SK-N-MC (cell line): ENCODE data around the gene VEGFD.
A peak's percentile ranks its signal among the peaks of the same experiment; 100 is the strongest.

Source experiments
- DNase-seq: peaks from one replicate; pipeline ENCODE4 v3.0.0-alpha.2; 2011; ENCODE audit warnings: low read depth, low spot score
- H3K27ac ChIP-seq: fragments of 200-600 bp; sonication (generic); 2 replicates; pipeline ENCODE4 v1.5.1; 2016; ENCODE audit warnings: mixed run types
- H3K36me3 ChIP-seq: fragments of 200-600 bp; sonication (generic); 2 replicates; pipeline ENCODE4 v1.6.1; 2017; ENCODE audit warnings: antibody characterized with exemption, low read length, mixed read lengths; ENCODE audit not compliant: insufficient read depth
- H3K4me3 ChIP-seq: fragments of 200-600 bp; sonication (generic); 2 replicates; pipeline ENCODE4 v1.5.1; 2016
- H3K9ac ChIP-seq: fragments of 200-600 bp; sonication (generic); 2 replicates; pipeline ENCODE4 v1.8.0; 2017; ENCODE audit warnings: mixed run types, mixed read lengths; ENCODE audit not compliant: insufficient read length
- H3K9me3 ChIP-seq: fragments of 200-600 bp; sonication (generic); 2 replicates; pipeline ENCODE4 v1.6.1; 2017; ENCODE audit warnings: low read depth, mild to moderate bottlenecking, antibody characterized with exemption, low read length, moderate library complexity, mixed read lengths
- EZH2 ChIP-seq: fragments of 200-600 bp; sonication (generic); IDR thresholded peaks from one replicate; pipeline ENCODE4 v1.6.1; 2017; ENCODE audit warnings: antibody characterized with exemption
- FOXP2 ChIP-seq: optimal IDR thresholded peaks from 2 replicates; pipeline ENCODE3; 2011; ENCODE audit warnings: mild to moderate bottlenecking, moderate library complexity; ENCODE audit not compliant: insufficient read depth; ENCODE audit errors: extremely low read length, control extremely low read depth
- POLR2AphosphoS5 ChIP-seq: IDR thresholded peaks from 2 replicates; pipeline ENCODE4 v1.6.1; 2012; ENCODE audit warnings: mild to moderate bottlenecking, low read depth, low read length, borderline replicate concordance

The VEGFD gene

GRCh38 chrX:15343075-15343476, 41.1 kb downstream of the VEGFD start:
- no peak overlapping the region for H3K9ac ChIP-seq
- no peak for TF ChIP-seq EZH2
- DNase-seq = no peak
- no peaks in the 10 kb centered on the region for H3K9me3 ChIP-seq
- H3K27ac ChIP-seq = 0 out of 2 replicates have a peak overlapping the region, but pooled peaks have one; percentile 5
- no peaks in the 10 kb centered on the region for H3K36me3 ChIP-seq
- no peak overlapping the region for H3K4me3 ChIP-seq

DNA sequence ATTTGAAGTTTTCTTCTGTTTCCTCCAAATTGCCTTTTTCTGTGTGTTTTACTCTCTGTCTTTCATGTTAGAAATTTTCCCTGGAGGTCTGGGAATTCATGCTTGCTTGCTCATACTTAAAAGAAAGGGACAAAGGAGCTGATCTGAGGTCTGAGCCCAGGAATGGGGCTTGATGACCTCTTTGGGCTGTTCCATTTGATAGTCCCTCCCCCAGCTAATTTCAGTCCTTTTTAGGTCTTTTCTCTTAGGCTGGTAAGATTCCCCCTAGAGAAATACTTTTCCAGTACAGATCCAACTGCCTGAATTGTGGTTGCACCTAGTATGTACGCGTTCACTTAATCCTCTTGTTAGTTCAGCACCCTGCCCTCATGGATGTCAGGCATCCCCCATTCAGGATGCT, 43.3 kb downstream of the VEGFD start:
- Histone ChIP-seq H3K27ac (no peak overlapping the region), H3K9ac (no peak overlapping the region), H3K36me3 (no peaks in the 10 kb centered on the region), H3K9me3 (no peaks in the 10 kb centered on the region), H3K4me3 (no peak overlapping the region)
- DNase-seq = no peak
- no peak for TF ChIP-seq EZH2

GRCh38 chrX:15336023-15336413, 48.2 kb downstream of the VEGFD start:
- Histone ChIP-seq H3K27ac (no peak overlapping the region), H3K9me3 (no peaks in the 10 kb centered on the region), H3K4me3 (peak overlapping the region; percentile 81), H3K36me3 (no peaks in the 10 kb centered on the region; the same call in 1 of the 2 replicates), H3K9ac (peak overlapping the region; percentile 28)
- no peak for DNase-seq
- TF ChIP-seq FOXP2 (no peak), POLR2AphosphoS5 (no peak), EZH2 (no peak)

DNA sequence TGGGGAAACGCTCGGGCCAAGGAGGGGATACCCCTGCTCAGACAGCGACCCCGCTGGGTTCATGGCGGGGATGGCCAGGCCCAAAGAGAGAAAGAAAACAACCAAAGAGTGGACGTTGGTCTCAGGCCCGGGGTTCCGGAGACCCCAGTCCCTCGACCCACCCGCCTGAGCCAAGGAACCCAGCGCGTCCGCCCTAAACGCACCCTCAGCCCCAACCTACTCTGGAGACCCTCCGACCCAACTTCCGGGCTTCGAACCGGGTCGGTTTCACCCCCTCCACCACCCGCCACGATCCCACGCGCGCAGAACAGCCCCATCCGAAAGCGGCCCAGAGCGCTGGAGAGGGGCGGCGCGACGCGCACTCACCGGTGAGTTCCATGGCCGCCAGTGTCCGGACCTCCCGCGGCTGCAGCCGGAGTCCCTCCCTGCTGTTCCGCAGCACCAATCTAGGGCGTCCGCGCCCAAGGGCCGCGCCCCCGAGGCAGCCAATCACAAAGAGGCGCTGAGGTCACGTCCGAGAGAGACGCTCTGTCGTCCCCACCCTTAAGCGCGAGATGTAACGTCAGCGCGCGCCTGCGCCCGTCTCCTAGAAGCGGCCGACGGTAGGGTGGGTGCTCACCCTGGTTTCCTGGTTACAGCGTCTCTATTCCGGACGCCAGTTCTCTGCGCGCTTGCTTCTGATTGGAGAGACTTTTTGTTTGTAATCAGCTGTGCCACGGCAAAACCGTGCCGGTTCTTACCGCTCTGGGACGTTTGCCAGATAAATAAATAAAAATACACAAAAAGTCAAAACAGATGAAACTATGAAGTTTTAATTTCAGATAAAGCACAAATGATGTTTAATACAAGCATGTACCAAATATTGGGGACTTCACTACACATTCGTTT, 48.8 kb downstream of the VEGFD start, which contains the start of gene PIGA:
Gene PIGA (minus strand): TSS at position 389 of the 888 bp plus-strand sequence. CDS start 3,593 bp downstream, outside the sequence.
- no peaks in the 10 kb centered on the region for H3K9me3 ChIP-seq
- TF ChIP-seq POLR2AphosphoS5 (peak; percentile 69), EZH2 (no peak)
- peak within 1 kb of the TSS; percentile 69 for H3K9ac ChIP-seq
- H3K36me3 ChIP-seq = no peaks in the 10 kb centered on the region; the same call in 1 of the 2 replicates
- H3K4me3 ChIP-seq = peak within 1 kb of the TSS; percentile 81
- H3K27ac ChIP-seq = no peak within 1 kb of the TSS
- DNase-seq = peak; percentile 51

- H3K9ac ChIP-seq = peak overlapping the region; percentile 69
- no peaks in the 10 kb centered on the region for H3K9me3 ChIP-seq
- H3K36me3 ChIP-seq = no peaks in the 10 kb centered on the region; the same call in 1 of the 2 replicates
- TF ChIP-seq POLR2AphosphoS5 (no peak), EZH2 (no peak), FOXP2 (no peak)
- H3K27ac ChIP-seq = no peak overlapping the region
- H3K4me3 ChIP-seq = peak overlapping the region; percentile 81
- no peak for DNase-seq
Observed at GRCh38 chrX:15334561-15334960, 49.7 kb downstream of the VEGFD start.

GRCh38 chrX:15328821-15329220, 55.4 kb downstream of the VEGFD start:
- H3K27ac ChIP-seq = no peak overlapping the region
- H3K4me3 ChIP-seq = no peak overlapping the region
- H3K36me3 ChIP-seq = peaks cover 8% of the 10 kb centered on the region
- H3K9me3 ChIP-seq = no peaks in the 10 kb centered on the region
- no peak for DNase-seq
- TF ChIP-seq FOXP2 (no peak), EZH2 (no peak), POLR2AphosphoS5 (no peak)
- no peak overlapping the region for H3K9ac ChIP-seq

GRCh38 chrX:15328131-15328530, 56.1 kb downstream of the VEGFD start:
- H3K4me3 ChIP-seq = no peak overlapping the region
- H3K9me3 ChIP-seq = no peaks in the 10 kb centered on the region
- H3K9ac ChIP-seq = no peak overlapping the region
- no peak for TF ChIP-seq EZH2
- TF ChIP-seq FOXP2 = no peak
- TF ChIP-seq POLR2AphosphoS5 = no peak
- DNase-seq = no peak
- no peak overlapping the region for H3K27ac ChIP-seq
- H3K36me3 ChIP-seq = peaks cover 8% of the 10 kb centered on the region

- no peak overlapping the region for H3K9ac ChIP-seq
- H3K4me3 ChIP-seq = no peak overlapping the region
- H3K27ac ChIP-seq = no peak overlapping the region
- DNase-seq = no peak
- TF ChIP-seq POLR2AphosphoS5 (no peak), EZH2 (no peak), FOXP2 (no peak)
- peaks cover 8% of the 10 kb centered on the region for H3K36me3 ChIP-seq
- H3K9me3 ChIP-seq = no peaks in the 10 kb centered on the region
Observed at GRCh38 chrX:15322472-15322871, 61.7 kb downstream of the VEGFD start.

- peaks cover 8% of the 10 kb centered on the region for H3K36me3 ChIP-seq
- H3K9ac ChIP-seq = no peak overlapping the region
- H3K4me3 ChIP-seq = no peak overlapping the region
- DNase-seq = no peak
- TF ChIP-seq POLR2AphosphoS5 = no peak
- no peak for TF ChIP-seq EZH2
- TF ChIP-seq FOXP2 = no peak
- no peak overlapping the region for H3K27ac ChIP-seq
- H3K9me3 ChIP-seq = no peaks in the 10 kb centered on the region
Observed at GRCh38 chrX:15322072-15322471, 62.1 kb downstream of the VEGFD start.
